Stomach smooth muscle (tissue), 2 donors: ENCODE data around the gene CATSPER3.

Source experiments
- H3K27ac ChIP-seq: one replicate; pipeline ENCODE4 v1.7.0; 2013; ENCODE audit warnings: mild to moderate bottlenecking, low read length, inconsistent platforms
- H3K27me3 ChIP-seq, 2 donors: one replicate each; pipeline ENCODE4 v1.7.0; 2013; ENCODE audit warnings: low read length in 2 of 2; ENCODE audit not compliant: insufficient read depth in 2 of 2, control insufficient read depth in 1 of 2
- H3K36me3 ChIP-seq, 2 donors: one replicate each; pipeline ENCODE4 v1.7.0; 2013; ENCODE audit warnings: low read length in 2 of 2; ENCODE audit not compliant: control insufficient read depth in 2 of 2, insufficient read depth in 2 of 2
- H3K4me1 ChIP-seq: one replicate; pipeline ENCODE4 v1.7.0; 2013; ENCODE audit warnings: low read length; ENCODE audit not compliant: control insufficient read depth, insufficient read depth
- H3K4me3 ChIP-seq, 2 donors: one replicate each; pipeline ENCODE4 v1.7.0; 2013; ENCODE audit warnings: low read length in 2 of 2
- H3K9ac ChIP-seq, 2 donors: one replicate each; pipeline ENCODE4 v1.7.0; 2013; ENCODE audit warnings: low read length in 2 of 2, mild to moderate bottlenecking in 1 of 2
- H3K9me3 ChIP-seq, 2 donors: one replicate each; pipeline ENCODE4 v1.7.0; 2013; ENCODE audit warnings: low read length in 2 of 2; ENCODE audit not compliant: control insufficient read depth in 2 of 2
- donor health status: healthy.
- donor health status: Pancreatic carcinoma.

Gene CATSPER3

GRCh38 chr5:135030123-135030955 is 62.6 kb downstream of the CATSPER3 start:
- H3K4me1 ChIP-seq = peaks cover 40% of the 10 kb centered on the region
- no peaks in the 10 kb centered on the region for H3K9me3 ChIP-seq
- H3K27me3 ChIP-seq = peaks cover 64 to 84% of the 10 kb centered on the region in 2 donors
- no peak overlapping the region for H3K9ac ChIP-seq
- peak overlapping the region; percentile 32 to 68 for H3K4me3 ChIP-seq
- no peak overlapping the region for H3K27ac ChIP-seq
- H3K36me3 ChIP-seq = no peaks in the 10 kb centered on the region

GRCh38 chr5:135030956-135031812 is 63.5 kb downstream of the CATSPER3 start:
- H3K9me3 ChIP-seq = no peaks in the 10 kb centered on the region
- H3K27me3 ChIP-seq = peaks cover 68 to 91% of the 10 kb centered on the region in 2 donors
- H3K9ac ChIP-seq = no peak overlapping the region
- no peaks in the 10 kb centered on the region for H3K36me3 ChIP-seq
- peaks cover 40% of the 10 kb centered on the region for H3K4me1 ChIP-seq
- H3K27ac ChIP-seq = no peak overlapping the region
- H3K4me3 ChIP-seq = peak overlapping the region; percentile 32 to 68

GRCh38 chr5:135031813-135032694 is 64.3 kb downstream of the CATSPER3 start:
- peaks cover 75 to 95% of the 10 kb centered on the region in 2 donors for H3K27me3 ChIP-seq
- peak overlapping the region in 1 of 2 donors; percentile 73 for H3K4me3 ChIP-seq

GRCh38 chr5:135032695-135032998 is 64.9 kb downstream of the CATSPER3 start:
- Histone ChIP-seq H3K27me3 (peaks cover 77 to 95% of the 10 kb centered on the region in 2 donors), H3K9me3 (no peaks in the 10 kb centered on the region), H3K9ac (no peak overlapping the region), H3K27ac (no peak overlapping the region), H3K4me3 (peak overlapping the region in 1 of 2 donors; percentile 73), H3K36me3 (no peaks in the 10 kb centered on the region), H3K4me1 (peaks cover 36% of the 10 kb centered on the region)

More at GRCh38 chr5:135031813-135032694, 64.3 kb downstream of the CATSPER3 start:
- Histone ChIP-seq H3K9ac (no peak overlapping the region), H3K36me3 (no peaks in the 10 kb centered on the region), H3K9me3 (no peaks in the 10 kb centered on the region), H3K4me1 (peaks cover 39% of the 10 kb centered on the region), H3K27ac (no peak overlapping the region)

GRCh38 chr5:135032999-135033861 is 65.5 kb downstream of the CATSPER3 start:
- peaks cover 78 to 95% of the 10 kb centered on the region in 2 donors for H3K27me3 ChIP-seq
- peak overlapping the region; percentile 58 to 73 for H3K4me3 ChIP-seq
- H3K9ac ChIP-seq = peak overlapping the region; percentile 13 to 29
- no peaks in the 10 kb centered on the region for H3K9me3 ChIP-seq
- H3K27ac ChIP-seq = no peak overlapping the region
- no peaks in the 10 kb centered on the region for H3K36me3 ChIP-seq
- peaks cover 31% of the 10 kb centered on the region for H3K4me1 ChIP-seq

GRCh38 chr5:135033901-135034235 is 66.2 kb downstream of the CATSPER3 start, which contains the start of gene PITX1:
PITX1 (minus strand) TSS chr5:135034228; CDS start chr5:135033881, 347 bp downstream.
- Histone ChIP-seq H3K4me1 (peaks cover 32% of the 10 kb centered on the region), H3K9ac (peak within 1 kb of the TSS; percentile 13 to 29), H3K27me3 (peaks cover 82 to 95% of the 10 kb centered on the region in 2 donors), H3K36me3 (no peaks in the 10 kb centered on the region), H3K4me3 (peak within 1 kb of the TSS; percentile 58 to 73), H3K27ac (no peak within 1 kb of the TSS), H3K9me3 (no peaks in the 10 kb centered on the region)

GRCh38 chr5:135034236-135034962 is 66.7 kb downstream of the CATSPER3 start:
- Histone ChIP-seq H3K4me3 (peak overlapping the region in 1 of 2 donors; percentile 73), H3K27ac (no peak overlapping the region), H3K27me3 (peaks cover 82 to 95% of the 10 kb centered on the region in 2 donors), H3K9me3 (no peaks in the 10 kb centered on the region), H3K4me1 (peaks cover 35% of the 10 kb centered on the region), H3K9ac (no peak overlapping the region), H3K36me3 (no peaks in the 10 kb centered on the region)

GRCh38 chr5:135034963-135035677 is 67.4 kb downstream of the CATSPER3 start:
- Histone ChIP-seq H3K4me3 (no peak overlapping the region), H3K27me3 (peaks cover 79 to 95% of the 10 kb centered on the region in 2 donors)

GRCh38 chr5:135035678-135036030 is 67.9 kb downstream of the CATSPER3 start:
- Histone ChIP-seq H3K9ac (no peak overlapping the region), H3K27me3 (peaks cover 79 to 95% of the 10 kb centered on the region in 2 donors), H3K9me3 (no peaks in the 10 kb centered on the region), H3K36me3 (no peaks in the 10 kb centered on the region), H3K4me3 (no peak overlapping the region), H3K4me1 (peaks cover 43% of the 10 kb centered on the region), H3K27ac (no peak overlapping the region)

More at GRCh38 chr5:135034963-135035677, 67.4 kb downstream of the CATSPER3 start:
- H3K27ac ChIP-seq = no peak overlapping the region
- H3K36me3 ChIP-seq = no peaks in the 10 kb centered on the region
- H3K9ac ChIP-seq = no peak overlapping the region
- no peaks in the 10 kb centered on the region for H3K9me3 ChIP-seq
- H3K4me1 ChIP-seq = peaks cover 41% of the 10 kb centered on the region
